Liver (tissue), 9 donors: ENCODE results near the gene IL1RN. TPM values are rescaled to one million over a fixed set of nuclear protein-coding genes. Genes with fewer than 3 reads are reported as not detected.

ENCODE experiments used
- DNase-seq: peaks from one replicate; pipeline ENCODE4 v3.0.0-alpha.2; 2017; ENCODE audit warnings: low spot score
- H3K27ac ChIP-seq, 2 donors: one replicate each; pipeline ENCODE4 v1.7.0; 2013; ENCODE audit warnings: inconsistent platforms in 2 of 2, low read length in 2 of 2, control low read depth in 1 of 2, low read depth in 1 of 2, mild to moderate bottlenecking in 1 of 2
- H3K27me3 ChIP-seq, 4 donors: one replicate each; pipeline versions ENCODE4 v1.6.1 to v1.7.0; 2013; ENCODE audit warnings: low read length in 3 of 4, inconsistent platforms in 1 of 4, mild to moderate bottlenecking in 1 of 4, moderate library complexity in 1 of 4; ENCODE audit not compliant: control insufficient read depth in 4 of 4, insufficient read depth in 4 of 4
- H3K36me3 ChIP-seq, 4 donors: one replicate each; pipeline versions ENCODE4 v1.6.1 to v1.7.0; 2013; ENCODE audit warnings: low read length in 3 of 4, mild to moderate bottlenecking in 3 of 4, low read depth in 1 of 4, moderate library complexity in 1 of 4; ENCODE audit not compliant: control insufficient read depth in 4 of 4, insufficient read depth in 3 of 4
- H3K4me1 ChIP-seq, 4 donors: one replicate each; pipeline versions ENCODE4 v1.6.1 to v1.7.0; 2013; ENCODE audit warnings: low read length in 3 of 4, mild to moderate bottlenecking in 3 of 4, moderate library complexity in 1 of 4; ENCODE audit not compliant: control insufficient read depth in 4 of 4, insufficient read depth in 4 of 4
- H3K4me3 ChIP-seq, 3 donors: one replicate each; pipeline versions ENCODE4 v1.6.1 to v1.7.0; 2013; ENCODE audit warnings: low read length in 3 of 3, control low read depth in 1 of 3, low read depth in 1 of 3, mild to moderate bottlenecking in 1 of 3
- H3K9ac ChIP-seq, 2 donors: one replicate each; pipeline ENCODE4 v1.7.0; 2013; ENCODE audit warnings: low read length in 2 of 2, mild to moderate bottlenecking in 2 of 2, moderate library complexity in 2 of 2, control low read depth in 1 of 2, low read depth in 1 of 2
- H3K9me3 ChIP-seq, 4 donors: one replicate each; pipeline versions ENCODE4 v1.6.1 to v1.7.0; 2013; ENCODE audit warnings: low read length in 3 of 4; ENCODE audit not compliant: control insufficient read depth in 4 of 4
- ATF3 ChIP-seq: IDR thresholded peaks from 2 replicates; pipeline ENCODE4 v1.6.1; 2016; ENCODE audit warnings: antibody characterized with exemption
- CTCF ChIP-seq: fragments of 150-350 bp; IDR thresholded peaks from 2 replicates; pipeline ENCODE4 v1.5.1; 2017; ENCODE audit warnings: improper control_type of control experiment, low read depth, low read length; ENCODE audit not compliant: missing input control
- EGR1 ChIP-seq, 2 donors: IDR thresholded peaks; 2 replicates each; pipeline ENCODE4 v1.6.1; 2016 to 2018; ENCODE audit warnings: antibody characterized with exemption in 2 of 2, low read depth in 2 of 2
- FOXA1 ChIP-seq: IDR thresholded peaks from 2 replicates; pipeline ENCODE4 v1.6.1; 2016; ENCODE audit warnings: antibody characterized with exemption
- FOXA2 ChIP-seq: IDR thresholded peaks from 2 replicates; pipeline ENCODE4 v1.6.1; 2016; ENCODE audit warnings: antibody characterized with exemption
- GABPA ChIP-seq, 2 donors: IDR thresholded peaks in 1 of 2; conservative IDR thresholded peaks in 1 of 2; 2 replicates each; pipeline ENCODE4 v1.6.1; 2016; ENCODE audit warnings: antibody characterized with exemption in 2 of 2, mild to moderate bottlenecking in 1 of 2, moderate library complexity in 1 of 2
- HNF4G ChIP-seq: IDR thresholded peaks from 2 replicates; pipeline ENCODE4 v1.6.1; 2016; ENCODE audit warnings: antibody characterized with exemption
- JUND ChIP-seq, 2 donors: IDR thresholded peaks; 2 replicates each; pipeline ENCODE4 v1.6.1; 2016; ENCODE audit warnings: antibody characterized with exemption in 2 of 2
- MAX ChIP-seq: IDR thresholded peaks from 2 replicates; pipeline ENCODE4 v1.6.1; 2016; ENCODE audit warnings: antibody characterized with exemption
- RAD21 ChIP-seq, 2 donors: IDR thresholded peaks; 2 replicates each; pipeline ENCODE4 v1.6.1; 2016; ENCODE audit warnings: antibody characterized with exemption in 2 of 2, mild to moderate bottlenecking in 2 of 2
- REST ChIP-seq: IDR thresholded peaks from 2 replicates; pipeline ENCODE4 v1.6.1; 2016; ENCODE audit warnings: antibody characterized with exemption, mild to moderate bottlenecking
- RXRA ChIP-seq, 2 donors: IDR thresholded peaks; 2 replicates each; pipeline ENCODE4 v1.6.1; 2017 to 2018; ENCODE audit warnings: antibody characterized with exemption in 2 of 2, mild to moderate bottlenecking in 1 of 2
- SP1 ChIP-seq: IDR thresholded peaks from 2 replicates; pipeline ENCODE4 v1.6.1; 2018; ENCODE audit warnings: antibody characterized with exemption, mild to moderate bottlenecking
- TAF1 ChIP-seq: conservative IDR thresholded peaks from 2 replicates; pipeline ENCODE4 v1.6.1; 2016; ENCODE audit warnings: antibody characterized with exemption, mild to moderate bottlenecking
- YY1 ChIP-seq: IDR thresholded peaks from 2 replicates; pipeline ENCODE4 v1.6.1; 2016; ENCODE audit warnings: antibody characterized with exemption, mild to moderate bottlenecking
- ZBTB33 ChIP-seq: IDR thresholded peaks from 2 replicates; pipeline ENCODE4 v1.6.1; 2016; ENCODE audit warnings: antibody characterized with exemption
- WGBS: extraction: QIAGEN DNeasy Blood & Tissue Kit; methylation state at CpG from one replicate; pipeline ENCODE4 v1.1.7; 2013; 5-methylcytosine and 5-hydroxymethylcytosine counted together
- polyA plus RNA-seq, 2 donors: library from polyadenylated mRNA; stranded (reverse) in 1 of 2; unstranded in 1 of 2; fragments of 200-250 nt in 1 of 2; fragments of >200 nt in 1 of 2; fragmentation: Nextera tagmentation in 1 of 2; extraction: Ambion mirVana in 1 of 2; gene quantifications; one replicate each; pipeline versions ENCODE4 v1.2.1 to v1.2.3, GENCODE V29; 2013 to 2015
- total RNA-seq, 2 donors: library from RNA; depleted of rRNA; stranded (reverse); fragments of >200 nt; gene quantifications; one replicate each; pipeline ENCODE4 v1.2.3, GENCODE V29; 2014
- donor health status: healthy.
- donor health status: healthy.
- donor health status: healthy.
- donor health status: healthy.
- donor health status: healthy.

Gene IL1RN
- total and polyA plus RNA-seq, 4 donors, result 3.9 to 121 (median 25.8) TPM

- TF ChIP-seq ZBTB33, result no peak
- TF ChIP-seq HNF4G, result no peak
These were observed 12.4 kb upstream of the IL1RN start (continued) for GRCh38 chr2:113114996-113115395.

GRCh38 chr2:113116100-113116958 is 11.1 kb upstream of the IL1RN start:
- TF ChIP-seq GABPA (IDR thresholded peaks at IDR 0.05 in 1 of 2, conservative IDR thresholded peaks at IDR 0.05 in 1 of 2) (no peak), MAX (no peak), EGR1 (IDR thresholded peaks at IDR 0.05; ENCODE audit: low read depth in 2 of 2) (no peak)
- WGBS, result 83% methylated on average over 10 of the region's 10 CpGs

GRCh38 chr2:113117541-113118262 is 9.7 kb upstream of the IL1RN start:
- Histone ChIP-seq H3K27ac (no peak overlapping the region), H3K4me3 (no peak overlapping the region), H3K36me3 (no peaks in the 10 kb centered on the region), H3K9ac (no peak overlapping the region), H3K4me1 (peaks cover 0 to 16% (median 2%) of the 10 kb centered on the region in 4 donors), H3K9me3 (no peaks in the 10 kb centered on the region), H3K27me3 (no peaks in the 10 kb centered on the region)
- no peak for TF ChIP-seq HNF4G
- no peak for TF ChIP-seq SP1
- TF ChIP-seq RAD21 (IDR thresholded peaks at IDR 0.05), result no peak
- TF ChIP-seq FOXA2, result no peak
- TF ChIP-seq RXRA (IDR thresholded peaks at IDR 0.05), result no peak
- TF ChIP-seq JUND (IDR thresholded peaks at IDR 0.05), result no peak
- no peak for TF ChIP-seq TAF1
- no peak for TF ChIP-seq ATF3
- TF ChIP-seq REST, result no peak
- no peak for TF ChIP-seq YY1
- TF ChIP-seq GABPA (IDR thresholded peaks at IDR 0.05 in 1 of 2, conservative IDR thresholded peaks at IDR 0.05 in 1 of 2), result no peak
- TF ChIP-seq FOXA1, result no peak
- TF ChIP-seq ZBTB33, result no peak
- TF ChIP-seq CTCF, result no peak
- 88% methylated on average over 9 of the region's 9 CpGs for WGBS
- no peak for DNase-seq

More at GRCh38 chr2:113116100-113116958, 11.1 kb upstream of the IL1RN start:
- Histone ChIP-seq H3K27ac (no peak overlapping the region), H3K4me3 (no peak overlapping the region), H3K36me3 (no peaks in the 10 kb centered on the region), H3K9ac (no peak overlapping the region), H3K4me1 (peaks cover 0 to 10% (median 1%) of the 10 kb centered on the region in 4 donors), H3K27me3 (no peaks in the 10 kb centered on the region), H3K9me3 (no peaks in the 10 kb centered on the region)
- DNase-seq, result no peak
